ENCODE data around the gene POP4.

POP4 gene

GRCh38 chr19:29634423-29635130 is 28.5 kb downstream of the POP4 start:
- Histone ChIP-seq H3K4me2 (ENCODE audit: low read depth, low read length) (no peak overlapping the region), H3K9me3 (replicated peaks; ENCODE audit: insufficient read depth, low read length) (no peaks in the 10 kb centered on the region), H3K36me3 (replicated peaks; ENCODE audit: insufficient read depth, low read length) (no peaks in the 10 kb centered on the region), H3K9ac (ENCODE audit: low read length) (no peak overlapping the region), H4K20me1 (ENCODE audit: insufficient read depth, low read length) (no peaks in the 10 kb centered on the region), H2AFZ (ENCODE audit: low read length) (no peak overlapping the region), H3K4me3 (ENCODE audit: low read length) (no peak overlapping the region), H3K27ac (ENCODE audit: low read length) (no peak overlapping the region), H3F3A (ENCODE audit: insufficient read depth, low read length) (no peaks in the 10 kb centered on the region), H3K9me2 (replicated peaks; ENCODE audit: insufficient read depth, low read length) (no peaks in the 10 kb centered on the region), H3K27me3 (replicated peaks; ENCODE audit: insufficient read depth, low read length) (peaks cover 17% of the 10 kb centered on the region), H3K79me2 (ENCODE audit: low read length) (no peaks in the 10 kb centered on the region), H3K4me1 (ENCODE audit: low read length) (no peaks in the 10 kb centered on the region)
- DNase-seq: no peak
- TF ChIP-seq EZH2phosphoT487 (IDR thresholded peaks at IDR 0.05; ENCODE audit: low read length) (no peak), EZH2 (optimal IDR thresholded peaks at IDR 0.05; ENCODE audit: low read depth, low read length) (no peak), CTCF (IDR thresholded peaks at IDR 0.05; ENCODE audit: low read length) (no peak)

- Histone ChIP-seq H3K4me2 (ENCODE audit: low read depth, low read length) (no peak overlapping the region), H3K36me3 (replicated peaks; ENCODE audit: insufficient read depth, low read length) (no peaks in the 10 kb centered on the region), H3K4me3 (ENCODE audit: low read length) (no peak overlapping the region), H3K4me1 (ENCODE audit: low read length) (no peaks in the 10 kb centered on the region), H3K9me3 (replicated peaks; ENCODE audit: insufficient read depth, low read length) (no peaks in the 10 kb centered on the region), H3K9me2 (replicated peaks; ENCODE audit: insufficient read depth, low read length) (no peaks in the 10 kb centered on the region), H4K20me1 (ENCODE audit: insufficient read depth, low read length) (no peaks in the 10 kb centered on the region), H3K79me2 (ENCODE audit: low read length) (no peaks in the 10 kb centered on the region), H2AFZ (ENCODE audit: low read length) (no peak overlapping the region), H3K27me3 (replicated peaks; ENCODE audit: insufficient read depth, low read length) (peaks cover 31% of the 10 kb centered on the region), H3K27ac (ENCODE audit: low read length) (no peak overlapping the region), H3F3A (ENCODE audit: insufficient read depth, low read length) (no peaks in the 10 kb centered on the region), H3K9ac (ENCODE audit: low read length) (no peak overlapping the region)
- no peak for DNase-seq
- TF ChIP-seq CTCF (IDR thresholded peaks at IDR 0.05; ENCODE audit: low read length): no peak
- no peak for TF ChIP-seq EZH2phosphoT487 (IDR thresholded peaks at IDR 0.05; ENCODE audit: low read length)
- TF ChIP-seq EZH2 (optimal IDR thresholded peaks at IDR 0.05; ENCODE audit: low read depth, low read length): no peak
Measured at GRCh38 chr19:29635963-29636362, 29.9 kb downstream of the POP4 start.

GRCh38 chr19:29636553-29637360 is 30.7 kb downstream of the POP4 start:
- Histone ChIP-seq H3K4me2 (ENCODE audit: low read depth, low read length) (no peak overlapping the region), H3K27me3 (replicated peaks; ENCODE audit: insufficient read depth, low read length) (peaks cover 37% of the 10 kb centered on the region), H3K4me1 (ENCODE audit: low read length) (no peaks in the 10 kb centered on the region), H3F3A (ENCODE audit: insufficient read depth, low read length) (no peaks in the 10 kb centered on the region), H3K79me2 (ENCODE audit: low read length) (no peaks in the 10 kb centered on the region), H3K4me3 (ENCODE audit: low read length) (no peak overlapping the region), H4K20me1 (ENCODE audit: insufficient read depth, low read length) (no peaks in the 10 kb centered on the region), H2AFZ (ENCODE audit: low read length) (no peak overlapping the region), H3K9me2 (replicated peaks; ENCODE audit: insufficient read depth, low read length) (no peaks in the 10 kb centered on the region), H3K9me3 (replicated peaks; ENCODE audit: insufficient read depth, low read length) (no peaks in the 10 kb centered on the region), H3K36me3 (replicated peaks; ENCODE audit: insufficient read depth, low read length) (no peaks in the 10 kb centered on the region), H3K27ac (ENCODE audit: low read length) (no peak overlapping the region), H3K9ac (ENCODE audit: low read length) (no peak overlapping the region)
- TF ChIP-seq CTCF (IDR thresholded peaks at IDR 0.05; ENCODE audit: low read length) (no peak), EZH2phosphoT487 (IDR thresholded peaks at IDR 0.05; ENCODE audit: low read length) (no peak), EZH2 (optimal IDR thresholded peaks at IDR 0.05; ENCODE audit: low read depth, low read length) (no peak)
- DNase-seq: no peak

Data from MM.1S (cell line).